B cell (primary cell): Measurements from ENCODE around the gene AGAP1.

ENCODE experiments used
- CTCF ChIP-seq: fragments of 200-600 bp; IDR thresholded peaks from one replicate; pipeline ENCODE4 v1.8.0; 2022; ENCODE audit warnings: antibody characterized with exemption, mild to moderate bottlenecking
- EZH2 ChIP-seq: IDR thresholded peaks from 2 replicates; pipeline ENCODE4 v1.6.1; 2012; ENCODE audit warnings: borderline replicate concordance, low read depth, mild to moderate bottlenecking, moderate library complexity, low read length; ENCODE audit not compliant: insufficient read depth, poor library complexity, severe bottlenecking

- TF ChIP-seq CTCF = no peak
- no peak for TF ChIP-seq EZH2
Observed at GRCh38 chr2:235674146-235674545, 180.3 kb downstream of the AGAP1 start.
